SU-DHL-6 (cell line): ENCODE data around the gene KDM4B.

Experiments used
- H2AFZ ChIP-seq: fragments of 200-600 bp; sonication (generic); 2 replicates; pipeline ENCODE4 v1.6.1; 2014; ENCODE audit warnings: low read depth, mild to moderate bottlenecking, moderate library complexity, mixed read lengths, antibody characterized with exemption, low read length; ENCODE audit not compliant: severe bottlenecking
- H3F3A ChIP-seq: fragments of 200-600 bp; shearing (Covaris generic); 2 replicates; pipeline ENCODE4 v1.6.0; 2016; ENCODE audit warnings: antibody characterized with exemption, mild to moderate bottlenecking; ENCODE audit not compliant: insufficient read depth
- H3K27ac ChIP-seq: fragments of 200-600 bp; sonication (generic); 2 replicates; pipeline ENCODE4 v1.5.1; 2016; ENCODE audit warnings: low read depth, mild to moderate bottlenecking, low read length, moderate library complexity, mixed read lengths
- H3K27me3 ChIP-seq: fragments of 200-600 bp; sonication (generic), shearing (Covaris generic); 2 replicates; pipeline ENCODE4 v1.6.0; 2014; ENCODE audit warnings: mild to moderate bottlenecking, low read length
- H3K36me3 ChIP-seq: fragments of 200-600 bp; sonication (generic); 2 replicates; pipeline ENCODE4 v1.6.1; 2014; ENCODE audit warnings: mild to moderate bottlenecking, low read length, mixed read lengths
- H3K4me2 ChIP-seq: fragments of 300-600, 200-600 bp; shearing (Covaris generic), sonication (generic); 2 replicates; pipeline ENCODE4 v1.6.0; 2014; ENCODE audit warnings: low read length, low read depth, mild to moderate bottlenecking; ENCODE audit not compliant: poor library complexity, severe bottlenecking
- H3K4me3 ChIP-seq: fragments of 200-600 bp; sonication (generic); 2 replicates; pipeline ENCODE4 v1.5.1; 2014; ENCODE audit warnings: antibody characterized with exemption, low read length, mild to moderate bottlenecking, mixed read lengths; ENCODE audit not compliant: insufficient read depth, poor library complexity, severe bottlenecking
- H3K79me2 ChIP-seq: fragments of 200-600 bp; sonication (generic); 2 replicates; pipeline ENCODE4 v1.6.1; 2014; ENCODE audit warnings: mild to moderate bottlenecking, low read length, moderate library complexity; ENCODE audit not compliant: insufficient read depth
- H3K9ac ChIP-seq: fragments of 200-600 bp; sonication (generic); 2 replicates; pipeline ENCODE4 v1.7.0; 2014; ENCODE audit warnings: mild to moderate bottlenecking, low read length
- H3K9me2 ChIP-seq: fragments of 200-600 bp; sonication (generic); replicated peaks from 2 replicates; pipeline ENCODE4 v1.6.1; 2014; ENCODE audit warnings: low read length; ENCODE audit not compliant: insufficient read depth
- H3K9me3 ChIP-seq: fragments of 200-600 bp; sonication (generic); 2 replicates; pipeline ENCODE4 v1.6.1; 2014; ENCODE audit warnings: low read length, mixed read lengths; ENCODE audit not compliant: insufficient read depth
- H4K20me1 ChIP-seq: fragments of 200-600 bp; sonication (generic); 2 replicates; pipeline ENCODE4 v1.6.1; 2014; ENCODE audit warnings: low read depth, mild to moderate bottlenecking, antibody characterized with exemption, low read length, moderate library complexity, mixed read lengths
- EZH2phosphoT487 ChIP-seq: fragments of 200-600 bp; sonication (generic), shearing (Covaris generic); conservative IDR thresholded peaks from 2 replicates; pipeline ENCODE4 v1.6.1; 2018; ENCODE audit warnings: mild to moderate bottlenecking, antibody characterized with exemption, low read length, moderate library complexity, mixed read lengths
- TF ChIP-seq, protein P1 (sequence below): fragments of 200-600 bp; sonication (generic); IDR thresholded peaks from one replicate; pipeline ENCODE4 v1.5.1; 2017; ENCODE audit warnings: antibody characterized with exemption, mild to moderate bottlenecking, low read length, moderate library complexity; ENCODE audit not compliant: insufficient read depth, poor library complexity, severe bottlenecking

KDM4B gene

DNA sequence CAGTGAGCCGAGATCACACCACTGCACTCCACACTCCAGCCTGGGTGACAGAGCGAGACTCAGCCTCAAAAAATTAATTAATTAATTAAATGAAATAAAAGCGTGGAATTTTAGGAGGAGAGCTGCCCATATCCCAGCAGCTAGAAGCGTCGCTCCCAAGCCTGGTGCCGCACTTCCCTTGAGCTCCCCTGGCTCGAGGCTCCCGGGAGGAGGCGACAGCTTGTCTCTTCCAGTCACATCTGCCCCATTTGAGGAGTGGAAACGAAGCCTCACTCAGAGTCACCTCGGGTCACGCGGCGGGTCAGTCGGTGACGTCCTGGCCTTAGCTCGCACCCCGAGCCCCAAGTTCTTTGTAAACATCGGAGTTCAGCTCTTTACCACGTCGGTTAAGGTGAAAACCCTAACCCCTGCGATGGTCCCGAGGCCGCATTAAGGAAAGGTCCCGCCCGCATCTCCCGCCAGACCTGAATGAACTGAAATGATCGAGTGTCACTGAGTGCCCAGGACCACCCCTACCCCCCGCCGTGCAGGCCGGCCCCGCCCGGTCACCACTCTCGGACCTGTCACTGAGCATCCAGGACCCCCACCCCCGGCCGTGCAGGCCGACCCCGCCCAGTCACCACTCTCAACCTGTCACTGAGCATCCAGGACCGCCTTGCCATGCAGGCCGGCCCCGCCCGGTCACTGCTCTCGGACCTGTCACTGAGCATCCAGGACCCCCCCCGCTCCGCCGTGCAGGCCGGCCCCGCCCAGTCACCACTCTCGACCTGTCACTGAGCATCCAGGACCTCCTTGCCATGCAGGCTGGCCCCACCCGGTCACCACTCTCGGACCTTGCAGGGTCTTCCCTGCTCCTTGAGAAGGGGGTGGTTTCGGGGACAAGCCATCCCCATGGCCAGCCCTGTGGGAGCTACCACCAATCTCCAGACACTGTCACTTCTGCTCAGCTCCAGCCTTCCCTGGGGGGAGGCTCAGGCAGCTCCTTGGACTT, 176.9 kb downstream of the KDM4B start:
- Histone ChIP-seq H3F3A (no peaks in the 10 kb centered on the region), H3K9ac (no peak overlapping the region), H3K36me3 (no peaks in the 10 kb centered on the region), H3K79me2 (no peaks in the 10 kb centered on the region), H2AFZ (no peak overlapping the region), H3K4me3 (no peak overlapping the region), H3K9me3 (no peaks in the 10 kb centered on the region), H3K4me2 (no peak overlapping the region), H3K27me3 (no peaks in the 10 kb centered on the region), H3K9me2 (no peaks in the 10 kb centered on the region), H3K27ac (no peak overlapping the region), H4K20me1 (no peaks in the 10 kb centered on the region)
- no peak for TF ChIP-seq EZH2phosphoT487
- TF ChIP-seq, protein P1, sequence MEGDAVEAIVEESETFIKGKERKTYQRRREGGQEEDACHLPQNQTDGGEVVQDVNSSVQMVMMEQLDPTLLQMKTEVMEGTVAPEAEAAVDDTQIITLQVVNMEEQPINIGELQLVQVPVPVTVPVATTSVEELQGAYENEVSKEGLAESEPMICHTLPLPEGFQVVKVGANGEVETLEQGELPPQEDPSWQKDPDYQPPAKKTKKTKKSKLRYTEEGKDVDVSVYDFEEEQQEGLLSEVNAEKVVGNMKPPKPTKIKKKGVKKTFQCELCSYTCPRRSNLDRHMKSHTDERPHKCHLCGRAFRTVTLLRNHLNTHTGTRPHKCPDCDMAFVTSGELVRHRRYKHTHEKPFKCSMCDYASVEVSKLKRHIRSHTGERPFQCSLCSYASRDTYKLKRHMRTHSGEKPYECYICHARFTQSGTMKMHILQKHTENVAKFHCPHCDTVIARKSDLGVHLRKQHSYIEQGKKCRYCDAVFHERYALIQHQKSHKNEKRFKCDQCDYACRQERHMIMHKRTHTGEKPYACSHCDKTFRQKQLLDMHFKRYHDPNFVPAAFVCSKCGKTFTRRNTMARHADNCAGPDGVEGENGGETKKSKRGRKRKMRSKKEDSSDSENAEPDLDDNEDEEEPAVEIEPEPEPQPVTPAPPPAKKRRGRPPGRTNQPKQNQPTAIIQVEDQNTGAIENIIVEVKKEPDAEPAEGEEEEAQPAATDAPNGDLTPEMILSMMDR = no peak

DNA sequence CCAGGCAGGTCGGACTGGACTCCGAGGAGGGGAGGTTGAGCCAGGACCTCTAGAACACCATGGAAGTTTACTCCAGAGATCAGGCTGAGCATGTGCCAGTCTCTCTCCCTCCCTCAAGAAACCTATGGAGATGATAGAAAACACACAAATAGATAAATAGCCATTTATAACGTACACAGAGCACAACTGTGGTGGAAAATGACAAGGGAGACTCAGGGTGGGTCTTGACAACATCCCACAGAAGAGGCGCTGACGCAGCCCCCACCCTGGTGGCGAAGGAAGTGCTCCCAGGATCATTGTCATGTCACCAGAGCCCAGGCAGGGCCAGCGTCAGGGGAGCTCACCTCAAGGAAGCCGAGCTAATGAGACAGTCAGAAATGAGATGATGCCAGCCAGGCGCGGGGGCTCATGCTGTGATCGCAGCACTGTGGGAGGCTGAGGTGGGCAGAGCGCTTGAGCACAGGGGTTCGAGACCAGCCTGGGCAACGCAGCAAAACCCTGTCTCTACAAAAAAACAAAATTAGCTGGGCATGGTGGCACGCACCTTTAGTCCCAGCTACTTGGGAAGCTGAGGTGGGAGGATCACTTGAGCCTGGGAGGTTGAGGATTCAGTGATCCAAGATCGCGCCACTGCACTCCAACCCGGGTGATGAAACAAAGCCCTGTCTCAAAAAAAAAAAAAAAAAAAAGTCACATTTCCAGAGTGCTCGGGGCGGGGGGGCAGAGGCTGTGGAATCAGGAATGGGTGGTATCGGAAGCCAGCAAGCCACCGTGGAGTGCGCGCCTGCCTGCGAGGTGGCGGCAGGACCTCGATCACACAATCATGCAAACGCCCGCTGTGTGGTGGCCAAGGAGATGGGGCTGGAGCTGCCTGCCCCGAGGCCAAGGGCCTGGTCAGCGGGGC, 178.4 kb downstream of the KDM4B start:
- TF ChIP-seq EZH2phosphoT487 = no peak
- TF ChIP-seq, protein P1 = no peak
- no peak overlapping the region for H3K4me2 ChIP-seq
- H3F3A ChIP-seq = no peaks in the 10 kb centered on the region
- no peak overlapping the region for H2AFZ ChIP-seq
- no peaks in the 10 kb centered on the region for H4K20me1 ChIP-seq
- H3K27ac ChIP-seq = no peak overlapping the region
- H3K4me3 ChIP-seq = no peak overlapping the region
- H3K9me3 ChIP-seq = no peaks in the 10 kb centered on the region
- H3K9me2 ChIP-seq = no peaks in the 10 kb centered on the region
- H3K27me3 ChIP-seq = no peaks in the 10 kb centered on the region
- no peaks in the 10 kb centered on the region for H3K79me2 ChIP-seq
- H3K9ac ChIP-seq = no peak overlapping the region
- no peaks in the 10 kb centered on the region for H3K36me3 ChIP-seq

DNA sequence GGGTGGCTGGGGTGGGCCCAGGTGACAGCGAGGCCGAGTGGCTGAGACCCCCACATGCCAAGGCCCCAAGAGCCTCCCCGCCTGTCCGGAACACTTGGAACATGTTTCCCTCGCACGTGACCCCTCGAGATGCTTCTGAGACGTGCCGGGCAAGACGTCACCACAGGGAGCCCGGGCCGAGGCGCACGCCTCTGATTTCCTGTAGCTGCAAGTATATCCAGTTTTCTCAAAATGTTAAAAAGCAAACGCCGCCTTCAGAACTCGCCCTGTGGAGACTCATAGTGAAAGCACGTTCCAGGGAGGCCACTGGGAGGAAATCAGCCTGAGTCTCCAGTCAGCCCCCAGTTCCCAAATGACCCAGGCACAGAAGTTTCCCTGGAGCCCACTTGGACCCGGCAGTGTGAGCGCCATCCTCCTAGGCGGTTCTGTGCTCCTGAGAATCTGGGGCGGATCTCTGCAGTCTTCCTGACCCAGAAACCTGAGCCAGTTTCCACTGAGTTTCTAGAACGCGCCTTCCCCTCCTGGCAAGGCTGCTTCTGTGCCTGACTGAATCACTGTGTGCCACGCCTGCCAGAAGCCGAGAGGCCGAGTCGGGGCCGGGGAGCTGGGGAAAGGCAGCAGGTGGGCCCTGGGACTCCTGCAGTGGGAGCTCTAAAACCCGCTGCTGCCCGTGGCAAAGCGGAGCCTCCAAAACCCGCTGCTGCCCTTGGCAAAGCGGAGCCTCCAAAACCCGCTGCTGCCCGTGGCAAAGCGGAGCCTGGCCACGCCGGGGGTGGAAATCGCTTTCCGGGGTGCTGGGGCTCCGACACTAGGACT, 179.3 kb downstream of the KDM4B start:
- no peaks in the 10 kb centered on the region for H4K20me1 ChIP-seq
- H3K4me3 ChIP-seq = no peak overlapping the region

More for the DNA sequence above, 179.3 kb downstream of the KDM4B start:
- Histone ChIP-seq H3K9me3 (no peaks in the 10 kb centered on the region), H3K79me2 (no peaks in the 10 kb centered on the region), H3K27ac (no peak overlapping the region), H3K9me2 (no peaks in the 10 kb centered on the region), H3K4me2 (no peak overlapping the region), H3K36me3 (no peaks in the 10 kb centered on the region), H3F3A (no peaks in the 10 kb centered on the region), H2AFZ (no peak overlapping the region), H3K27me3 (no peaks in the 10 kb centered on the region), H3K9ac (no peak overlapping the region)
- TF ChIP-seq EZH2phosphoT487 = no peak
- TF ChIP-seq, protein P1 = no peak
